Prostate gland (tissue), 2 donors: ENCODE measurements around the gene NEK7. TPM values are rescaled to one million over a fixed set of nuclear protein-coding genes. Genes with fewer than 3 reads are reported as not detected.
A peak's percentile ranks its signal among the peaks of the same experiment; 100 is the strongest.

Source experiments
- DNase-seq: peaks from one replicate; pipeline ENCODE4 v3.0.0-alpha.2; 2019; ENCODE audit warnings: low spot score
- H3K27ac ChIP-seq, 2 donors: fragments of 200-600 bp; sonication (generic); 2 replicates each; pipeline ENCODE4 v1.5.1; 2017 to 2019
- H3K27me3 ChIP-seq: fragments of 200-600 bp; sonication (generic); replicated peaks from 2 replicates; pipeline ENCODE4 v1.5.1; 2019; ENCODE audit not compliant: insufficient read depth
- H3K36me3 ChIP-seq, 2 donors: fragments of 200-600 bp; sonication (generic); 1 replicate in 1 of 2; 2 replicates in 1 of 2; pipeline versions ENCODE4 v1.5.1 to v1.8.1; 2017 to 2019
- H3K4me1 ChIP-seq: fragments of 200-600 bp; sonication (generic); replicated peaks from 2 replicates; pipeline ENCODE4 v1.5.1; 2019
- H3K4me3 ChIP-seq, 2 donors: fragments of 200-600 bp; sonication (generic); 2 replicates each; pipeline ENCODE4 v1.5.1; 2017 to 2019
- H3K9me3 ChIP-seq: fragments of 200-600 bp; sonication (generic); 2 replicates; pipeline ENCODE4 v1.5.1; 2017
- CTCF ChIP-seq, 4 experiments: fragments of 200-600 bp in 2 of 4; fragments of 450-650 bp in 2 of 4; sonication (generic) in 2 of 4; IDR thresholded peaks; 1 replicate in 3 of 4; 2 replicates in 1 of 4; pipeline ENCODE4 v1.5.1; 2016 to 2019; ENCODE audit warnings: antibody characterized with exemption in 4 of 4, mild to moderate bottlenecking in 2 of 4, moderate library complexity in 2 of 4
- POLR2A ChIP-seq: fragments of 450-650 bp; IDR thresholded peaks from one replicate; pipeline ENCODE4 v1.6.1; 2016; ENCODE audit warnings: antibody characterized with exemption, mild to moderate bottlenecking
- POLR2AphosphoS5 ChIP-seq: sonication (generic); formaldehyde crosslinking; IDR thresholded peaks from one replicate; pipeline ENCODE4 v1.6.1; 2017; ENCODE audit warnings: antibody characterized with exemption
- WGBS: methylation state at CpG from one replicate; pipeline ENCODE4 v1.1.5; 2018; 5-methylcytosine and 5-hydroxymethylcytosine counted together
- intact Hi-C: fragments of 100-400 bp; cut with DNase I; formaldehyde crosslinking; loops from one replicate; pipeline ENCODE4 v1.14.2; 2022
- total RNA-seq, 2 donors: library from RNA; depleted of rRNA; stranded (reverse); fragments of >200 nt; gene quantifications; one replicate each; pipeline ENCODE4 v1.1.0, GENCODE V29; 2016

NEK7 gene
- total RNA-seq, 2 donors from 2014 or later, result 53.3 to 70.9 TPM

DNA sequence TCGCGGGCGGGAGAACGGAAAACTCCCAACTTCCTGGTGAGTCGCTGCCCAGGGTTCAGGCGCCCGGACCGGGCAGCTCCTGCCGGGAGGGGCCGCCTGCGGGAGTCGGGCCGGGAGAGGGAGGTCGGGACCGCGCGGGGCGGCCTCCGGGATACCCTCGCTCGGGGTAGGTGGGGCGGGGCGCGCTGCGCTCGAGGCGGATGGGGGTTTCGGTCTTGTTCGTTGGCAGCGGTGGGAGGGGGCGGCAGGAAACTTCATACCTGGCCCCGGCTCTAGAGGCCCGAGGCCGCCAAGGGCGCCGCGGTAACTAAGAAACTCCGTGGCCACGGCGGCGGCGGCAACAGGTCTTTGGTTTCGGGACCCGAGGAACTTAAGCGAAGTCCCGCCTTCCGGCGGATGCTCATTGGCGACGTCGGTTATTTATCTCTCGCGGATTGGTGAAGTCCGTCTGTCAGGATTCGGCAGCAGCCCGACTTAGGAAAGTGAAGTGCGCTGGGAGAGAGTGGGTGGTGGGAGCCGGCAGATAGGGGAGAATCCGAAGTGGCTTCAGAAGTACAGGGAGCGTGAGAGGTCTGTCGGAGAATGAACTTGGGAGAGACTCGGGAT is 546 bp downstream of the NEK7 start:
- peak overlapping the region; percentile 99 for H3K4me3 ChIP-seq
- intact Hi-C loops, result no loop called here
- peak; percentile 94 for DNase-seq
- H3K4me1 ChIP-seq, result peaks cover 3% of the 10 kb centered on the region
- peak in 2 of 4 experiments; percentile 15 to 20 for TF ChIP-seq CTCF (IDR thresholded peaks at IDR 0.05)
- peak; percentile 90 for TF ChIP-seq POLR2A
- TF ChIP-seq POLR2AphosphoS5, result peak; percentile 88
- H3K9me3 ChIP-seq, result no peaks in the 10 kb centered on the region
- 0% methylated on average over 35 of the region's 62 CpGs for WGBS
- no peaks in the 10 kb centered on the region for H3K36me3 ChIP-seq
- no peaks in the 10 kb centered on the region for H3K27me3 ChIP-seq
- peak overlapping the region; percentile 99 to 100 for H3K27ac ChIP-seq

- Histone ChIP-seq H3K4me1 (peaks cover 3% of the 10 kb centered on the region), H3K27ac (peak overlapping the region; percentile 99 to 100), H3K9me3 (no peaks in the 10 kb centered on the region), H3K27me3 (no peaks in the 10 kb centered on the region), H3K36me3 (no peaks in the 10 kb centered on the region), H3K4me3 (peak overlapping the region; percentile 99)
- intact Hi-C loops, result no loop called here
- WGBS, result 10% methylated on average over 17 of the region's 17 CpGs
- TF ChIP-seq POLR2A (no peak), CTCF (IDR thresholded peaks at IDR 0.05) (no peak), POLR2AphosphoS5 (no peak)
- DNase-seq, result no peak
These were observed 1.3 kb downstream of the NEK7 start for GRCh38 chr1:198157847-198158725.

- Histone ChIP-seq H3K27me3 (no peaks in the 10 kb centered on the region), H3K36me3 (no peaks in the 10 kb centered on the region), H3K4me1 (peaks cover 3% of the 10 kb centered on the region), H3K4me3 (peak overlapping the region; percentile 99), H3K27ac (peak overlapping the region; percentile 99 to 100), H3K9me3 (no peaks in the 10 kb centered on the region)
- peak; percentile 78 for TF ChIP-seq POLR2A
- TF ChIP-seq CTCF (IDR thresholded peaks at IDR 0.05), result no peak
- peak; percentile 91 for TF ChIP-seq POLR2AphosphoS5
- WGBS, result under 1% methylated on average over 37 of the region's 37 CpGs
- intact Hi-C loops, result no loop called here
- peak; percentile 90 for DNase-seq
These were observed 2.2 kb downstream of the NEK7 start for GRCh38 chr1:198158735-198159589.

DNA sequence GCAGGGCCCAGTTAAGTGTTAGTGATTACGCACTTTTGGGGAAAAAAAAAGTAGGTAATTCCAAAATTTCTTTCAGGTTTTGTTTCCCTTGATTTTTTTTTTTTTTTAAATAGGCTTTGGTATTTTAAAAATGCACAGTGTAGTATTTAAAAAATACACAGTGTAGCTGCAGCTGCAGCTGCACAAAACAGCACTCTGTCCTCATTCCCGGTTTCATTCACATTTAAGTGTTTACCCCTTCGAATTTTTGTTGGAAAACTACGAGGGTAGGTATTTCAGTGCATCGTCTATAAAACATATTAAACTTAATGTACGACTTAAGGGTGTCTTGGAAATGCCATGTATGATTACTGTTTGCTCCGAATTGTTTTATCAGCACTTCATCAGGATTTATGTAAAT is 3.4 kb downstream of the NEK7 start:
- Histone ChIP-seq H3K4me1 (peaks cover 3% of the 10 kb centered on the region), H3K27ac (no peak overlapping the region), H3K9me3 (no peaks in the 10 kb centered on the region), H3K4me3 (no peak overlapping the region), H3K36me3 (no peaks in the 10 kb centered on the region), H3K27me3 (no peaks in the 10 kb centered on the region)
- TF ChIP-seq POLR2AphosphoS5 (no peak), CTCF (IDR thresholded peaks at IDR 0.05) (no peak), POLR2A (no peak)
- no peak for DNase-seq
- intact Hi-C loops, result no loop called here
- 44% methylated on average over 7 of the region's 7 CpGs for WGBS
